H1 (cell line): ENCODE data around the gene GDPD5. TPM values are rescaled to one million over a fixed set of nuclear protein-coding genes. Genes with fewer than 3 reads are reported as not detected.

ENCODE experiments used
- CTCF ChIA-PET: fragments of 300-600 bp; sonication (Branson Sonifier 250); formaldehyde crosslinking; loops from one replicate; lab custom pipeline; 2021; ENCODE audit not compliant: partially characterized antibody; lab: Charles Lee
- POLR2A ChIA-PET: fragments of 300-600 bp; sonication (Branson Sonifier 250); formaldehyde crosslinking; loops from one replicate; lab custom pipeline; 2021; ENCODE audit warnings: inconsistent platforms; ENCODE audit not compliant: partially characterized antibody; lab: Charles Lee
- DNase-seq, 2 experiments: peaks; one replicate each; pipeline versions ENCODE4 v3.0.0 to v3.0.0-alpha.2; 2010 to 2022; ENCODE audit warnings: low spot score in 2 of 2, low read depth in 1 of 2, mixed read lengths in 1 of 2
- FAIRE-seq: peaks from 2 replicates; lab custom pipeline; 2011; peaks lifted over from hg19 to GRCh38; lab: Jason Lieb, UNC
- H2AFZ ChIP-seq: 2 replicates; pipeline ENCODE4 v1.8.1; 2012; ENCODE audit warnings: low read length, inconsistent platforms
- H2AK5ac ChIP-seq: 2 replicates; pipeline ENCODE4 v1.6.1; 2013; ENCODE audit warnings: low read depth, low read length
- H2BK120ac ChIP-seq: replicated peaks from 2 replicates; pipeline ENCODE3; 2013; ENCODE audit warnings: low read depth, low read length, inconsistent platforms
- H2BK12ac ChIP-seq: 2 replicates; pipeline ENCODE4 v1.6.1; 2013; ENCODE audit warnings: low read depth, low read length
- H2BK15ac ChIP-seq: 2 replicates; pipeline ENCODE4 v1.6.1; 2013; ENCODE audit warnings: low read length
- H2BK20ac ChIP-seq: 2 replicates; pipeline ENCODE4 v1.6.1; 2013; ENCODE audit warnings: low read length
- H2BK5ac ChIP-seq: 2 replicates; pipeline ENCODE4 v1.6.1; 2013; ENCODE audit warnings: low read depth, low read length
- H3K14ac ChIP-seq: 2 replicates; pipeline ENCODE4 v1.6.1; 2013; ENCODE audit warnings: inconsistent platforms; ENCODE audit not compliant: insufficient read length
- H3K18ac ChIP-seq: 2 replicates; pipeline ENCODE4 v1.6.1; 2013; ENCODE audit warnings: low read length; ENCODE audit errors: extremely low read depth
- H3K23ac ChIP-seq: 2 replicates; pipeline ENCODE4 v1.6.1; 2013; ENCODE audit warnings: inconsistent platforms; ENCODE audit not compliant: insufficient read length
- H3K23me2 ChIP-seq: 2 replicates; pipeline ENCODE4 v1.6.1; 2013; ENCODE audit warnings: low read depth, low read length
- H3K27ac ChIP-seq: 2 replicates; pipeline ENCODE4 v1.6.1; 2011; ENCODE audit warnings: low read depth, low read length, inconsistent platforms
- H3K27me3 ChIP-seq, 4 experiments: replicated peaks in 1 of 4; 1 replicate in 1 of 4; 2 replicates in 3 of 4; pipeline versions ENCODE4 v1.6.1 to v1.8.1; 2011 to 2013; ENCODE audit warnings: low read length in 3 of 4, mild to moderate bottlenecking in 3 of 4, inconsistent platforms in 2 of 4, mixed read lengths in 2 of 4, moderate library complexity in 1 of 4; ENCODE audit not compliant: control insufficient read depth in 3 of 4, insufficient read depth in 3 of 4; ENCODE audit errors: extremely low read depth in 1 of 4
- H3K36me3 ChIP-seq, 4 experiments: 2 replicates each; pipeline versions ENCODE4 v1.6.1 to v1.8.1; 2011 to 2013; ENCODE audit warnings: mild to moderate bottlenecking in 4 of 4, low read length in 3 of 4, moderate library complexity in 2 of 4, control low read depth in 1 of 4, inconsistent platforms in 1 of 4; ENCODE audit not compliant: insufficient read depth in 4 of 4, control insufficient read depth in 2 of 4
- H3K4ac ChIP-seq: replicated peaks from 2 replicates; pipeline ENCODE3; 2013; ENCODE audit warnings: low read length, low read depth, mixed read lengths, inconsistent platforms; ENCODE audit not compliant: insufficient read length
- H3K4me1 ChIP-seq, 4 experiments: replicated peaks in 1 of 4; 1 replicate in 1 of 4; 2 replicates in 3 of 4; pipeline versions ENCODE4 v1.6.1 to v1.8.1; 2011 to 2013; ENCODE audit warnings: low read length in 3 of 4, inconsistent platforms in 2 of 4, mixed read lengths in 1 of 4; ENCODE audit not compliant: insufficient read depth in 4 of 4, control insufficient read depth in 3 of 4
- H3K4me2 ChIP-seq, 2 experiments: 2 replicates each; pipeline versions ENCODE4 v1.6.1 to v1.8.1; 2011 to 2013; ENCODE audit warnings: low read depth in 2 of 2, low read length in 2 of 2, control low read depth in 1 of 2, inconsistent platforms in 1 of 2, mild to moderate bottlenecking in 1 of 2; ENCODE audit not compliant: insufficient read depth in 1 of 2
- H3K4me3 ChIP-seq, 4 experiments: fragments of 200-600, 300-600 bp in 1 of 4; sonication (generic), shearing (Covaris generic), sonication (Bioruptor Twin) in 1 of 4; 2 replicates each; pipeline versions ENCODE4 v1.5.1 to v1.8.1; 2011 to 2016; ENCODE audit warnings: low read length in 4 of 4, low read depth in 3 of 4, control low read depth in 2 of 4, inconsistent platforms in 2 of 4, mild to moderate bottlenecking in 2 of 4, mixed read lengths in 1 of 4, moderate library complexity in 1 of 4; ENCODE audit not compliant: insufficient read depth in 2 of 4; ENCODE audit errors: extremely low read depth in 1 of 4
- H3K56ac ChIP-seq: replicated peaks from 2 replicates; pipeline ENCODE3; 2013; ENCODE audit warnings: low read depth, mild to moderate bottlenecking, mixed read lengths, low read length, inconsistent platforms; ENCODE audit not compliant: insufficient read length
- H3K79me1 ChIP-seq: 2 replicates; pipeline ENCODE4 v1.6.1; 2013; ENCODE audit warnings: low read depth, low read length, control low read depth
- H3K79me2 ChIP-seq, 2 experiments: 2 replicates each; pipeline versions ENCODE4 v1.6.1 to v1.8.1; 2012 to 2013; ENCODE audit warnings: low read length in 2 of 2, mild to moderate bottlenecking in 2 of 2, inconsistent platforms in 1 of 2; ENCODE audit not compliant: insufficient read depth in 2 of 2, control insufficient read depth in 1 of 2
- H3K9ac ChIP-seq, 4 experiments: replicated peaks in 1 of 4; 1 replicate in 1 of 4; 2 replicates in 3 of 4; pipeline versions ENCODE4 v1.6.1 to v1.8.1; 2011 to 2013; ENCODE audit warnings: low read depth in 3 of 4, low read length in 3 of 4, control low read depth in 2 of 4, mild to moderate bottlenecking in 2 of 4, moderate library complexity in 2 of 4, inconsistent platforms in 1 of 4; ENCODE audit errors: extremely low read depth in 1 of 4
- H3K9me3 ChIP-seq, 2 experiments: 2 replicates each; pipeline versions ENCODE4 v1.6.1 to v1.8.1; 2012 to 2013; ENCODE audit warnings: mild to moderate bottlenecking in 2 of 2, moderate library complexity in 2 of 2, control low read depth in 1 of 2, inconsistent platforms in 1 of 2, low read depth in 1 of 2, low read length in 1 of 2, mixed read lengths in 1 of 2; ENCODE audit not compliant: insufficient read depth in 2 of 2
- H4K20me1 ChIP-seq, 2 experiments: replicated peaks in 1 of 2; 2 replicates each; pipeline versions ENCODE3 to v1.8.1; 2011 to 2013; ENCODE audit warnings: inconsistent platforms in 2 of 2, low read length in 2 of 2, mild to moderate bottlenecking in 1 of 2; ENCODE audit not compliant: insufficient read depth in 2 of 2, control insufficient read depth in 1 of 2
- H4K5ac ChIP-seq: 2 replicates; pipeline ENCODE4 v1.6.1; 2013; ENCODE audit warnings: low read length, low read depth, mixed read lengths, inconsistent platforms; ENCODE audit not compliant: insufficient read length
- H4K8ac ChIP-seq: 2 replicates; pipeline ENCODE4 v1.8.0; 2013; ENCODE audit warnings: mild to moderate bottlenecking, moderate library complexity, low read length, inconsistent platforms; ENCODE audit not compliant: insufficient read depth; ENCODE audit errors: extremely low read depth
- H4K91ac ChIP-seq: replicated peaks from 2 replicates; pipeline ENCODE3; 2013; ENCODE audit warnings: low read length, mixed read lengths, inconsistent platforms; ENCODE audit not compliant: insufficient read length
- EGR1 ChIP-seq: IDR thresholded peaks from 2 replicates; pipeline ENCODE4 v1.6.1; 2011; ENCODE audit warnings: low read depth, low read length, borderline replicate concordance
- EZH2 ChIP-seq: fragments of 200-600 bp; sonication (generic); IDR thresholded peaks from 2 replicates; pipeline ENCODE4 v1.7.1; 2012; ENCODE audit warnings: low read depth, mild to moderate bottlenecking, moderate library complexity, low read length, inconsistent platforms; ENCODE audit not compliant: severe bottlenecking
- GTF2F1 ChIP-seq: IDR thresholded peaks from 2 replicates; pipeline ENCODE4 v1.6.1; 2012; ENCODE audit warnings: low read depth, low read length, improper control_type of control experiment, borderline replicate concordance
- HDAC2 ChIP-seq, 2 experiments: fragments of 300-600 bp in 1 of 2; sonication (generic) in 1 of 2; IDR thresholded peaks; 2 replicates each; pipeline ENCODE4 v1.6.1; 2011 to 2012; ENCODE audit warnings: low read depth in 2 of 2, low read length in 2 of 2, mild to moderate bottlenecking in 2 of 2, moderate library complexity in 2 of 2, borderline replicate concordance in 1 of 2, inconsistent platforms in 1 of 2
- HDAC6 ChIP-seq: IDR thresholded peaks from one replicate; pipeline ENCODE4 v1.7.1; 2012; ENCODE audit warnings: low read depth, mild to moderate bottlenecking, inconsistent platforms, low read length, moderate library complexity
- POLR2AphosphoS5 ChIP-seq: IDR thresholded peaks from 2 replicates; pipeline ENCODE4 v1.6.1; 2011; ENCODE audit warnings: low read depth, low read length
- RFX5 ChIP-seq: IDR thresholded peaks from 2 replicates; pipeline ENCODE4 v1.6.1; 2011; ENCODE audit warnings: low read depth, low read length, improper control_type of control experiment, borderline replicate concordance
- RNF2 ChIP-seq: fragments of 200-900, 300-1000 bp; sonication (generic); IDR thresholded peaks from 2 replicates; pipeline ENCODE4 v1.7.1; 2016; ENCODE audit warnings: borderline replicate concordance, low read depth, mild to moderate bottlenecking, antibody characterized with exemption, low read length; ENCODE audit not compliant: poor library complexity, severe bottlenecking; ENCODE audit errors: missing control alignments
- SP4 ChIP-seq: IDR thresholded peaks from 2 replicates; pipeline ENCODE4 v1.6.1; 2012; ENCODE audit warnings: low read length, inconsistent platforms
- SRF ChIP-seq: IDR thresholded peaks from 2 replicates; pipeline ENCODE4 v1.6.1; 2011; ENCODE audit warnings: mild to moderate bottlenecking, low read depth, low read length, moderate library complexity
- TCF12 ChIP-seq: IDR thresholded peaks from 2 replicates; pipeline ENCODE4 v1.6.1; 2011; ENCODE audit warnings: low read depth, mild to moderate bottlenecking, low read length
- YY1 ChIP-seq: IDR thresholded peaks from 2 replicates; pipeline ENCODE4 v1.6.1; 2011; ENCODE audit warnings: low read depth, mild to moderate bottlenecking, low read length
- WGBS, 2 experiments: shearing (Covaris generic) in 1 of 2; methylation state at CpG; one replicate each; pipeline versions ENCODE4 v1.1.6 to v1.1.7; 2013 to 2015; ENCODE audit warnings: low lambda C conversion rate in 2 of 2, mixed read lengths in 2 of 2, inconsistent platforms in 1 of 2, low coverage in 1 of 2, missing lambda C conversion rate in 1 of 2; ENCODE audit not compliant: insufficient replicate concordance in 2 of 2, insufficient coverage in 1 of 2, insufficient read length in 1 of 2; ENCODE audit errors: extremely low coverage in 1 of 2, missing lambda C conversion rate in 1 of 2; 5-methylcytosine and 5-hydroxymethylcytosine counted together
- polyA plus RNA-seq, 7 experiments: library from polyadenylated mRNA; depleted of rRNA in 3 of 7; stranded (reverse) in 5 of 7; unstranded in 2 of 7; fragments of >200 nt in 5 of 7; fragments of 200-250 nt in 2 of 7; gene quantifications; 1 replicate in 5 of 7; 2 replicates in 1 of 7; 4 replicates in 1 of 7; pipeline versions ENCODE4 v1.2.1 to v1.2.3, GENCODE V29; 2011 to 2013; ENCODE audit warnings: missing spikeins in 2 of 7, mixed read lengths in 2 of 7
- total RNA-seq: library from RNA; stranded (reverse); fragmentation: NEBNext Ultra II Directional; extraction: Animal tissue kit (Norgen Biotek cat#: 25700); gene quantifications from 2 replicates; pipeline ENCODE4 v1.2.1, GENCODE V29; 2021
- TF ChIP-seq, protein P1 (sequence below): IDR thresholded peaks from 2 replicates; pipeline ENCODE4 v1.6.1; 2012; ENCODE audit warnings: inconsistent platforms

Gene GDPD5
- total and polyA plus RNA-seq, 2 of the 8 experiments (the other 6 are each of a cell fraction or from before 2014, with no cell fraction given) = 7.8 to 8.6 TPM

DNA sequence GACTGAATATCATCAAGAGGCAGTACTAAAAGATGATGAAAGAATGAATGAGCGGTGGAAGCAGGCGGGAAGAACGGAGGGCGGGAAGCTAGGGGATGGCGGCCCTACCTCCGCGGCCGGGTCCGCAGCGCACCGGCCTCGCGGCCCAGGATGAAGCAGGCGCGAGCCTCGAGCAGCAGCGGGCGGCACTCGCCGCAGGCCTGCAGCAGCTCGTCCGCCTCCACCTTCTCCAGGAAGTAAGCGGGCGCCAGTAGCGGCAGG lies 96.2 kb downstream of the GDPD5 start:
- H2BK120ac ChIP-seq = no peak overlapping the region
- peaks cover 0 to 17% (median 0%) of the 10 kb centered on the region in 4 experiments; a peak in 3 of 8 replicates for H3K36me3 ChIP-seq
- H4K8ac ChIP-seq = no peak overlapping the region
- peaks cover 8% of the 10 kb centered on the region; the same call in 1 of the 2 replicates for H3K23me2 ChIP-seq
- H4K91ac ChIP-seq = no peak overlapping the region
- H2BK5ac ChIP-seq = no peak overlapping the region
- ChIA-PET POLR2A (interaction anchor here (0.8 to 27.9 kb wide), 4 partner anchors 9 to 168 kb away, joined by 3 to 570 read pairs (median 12); partner anchors contain the start of gene RPS3), CTCF (interaction anchor here (0.7 to 18.5 kb wide), 7 partner anchors 14 to 130 kb away, joined by 3 to 201 read pairs (median 4); partner anchors contain the start of gene GDPD5)
- no peak overlapping the region for H3K23ac ChIP-seq
- no peak overlapping the region for H2AFZ ChIP-seq
- no peak for DNase-seq
- no peak for FAIRE-seq
- H3K27me3 ChIP-seq = peaks cover 47 to 72% (median 62%) of the 10 kb centered on the region in 4 experiments
- peaks cover 3 to 5% of the 10 kb centered on the region in 2 experiments for H4K20me1 ChIP-seq
- H3K9ac ChIP-seq = no peak overlapping the region
- peak overlapping the region; percentile 48 to 60; a peak in 3 of 4 replicates for H3K4me2 ChIP-seq
- peaks cover 9 to 19% of the 10 kb centered on the region in 2 experiments; a peak in 3 of 4 replicates for H3K9me3 ChIP-seq
- H2BK15ac ChIP-seq = no peak overlapping the region
- no peak overlapping the region for H2BK20ac ChIP-seq
- H3K4ac ChIP-seq = no peak overlapping the region
- peaks cover 0 to 25% (median 15%) of the 10 kb centered on the region in 4 experiments; a peak in 6 of 7 replicates for H3K4me1 ChIP-seq
- H3K14ac ChIP-seq = no peak overlapping the region
- no peaks in the 10 kb centered on the region for H3K79me1 ChIP-seq
- H3K79me2 ChIP-seq = no peaks in the 10 kb centered on the region
- WGBS, 2 experiments = 43% methylated on average over 7 of the region's 25 CpGs; no CpG with 5 or more reads in 1 of the 2 experiments
- no peak overlapping the region for H4K5ac ChIP-seq
- H3K56ac ChIP-seq = no peak overlapping the region
- peak overlapping the region in 1 of 4 experiments; percentile 27; a peak in 3 of 8 replicates for H3K4me3 ChIP-seq
- no peak overlapping the region for H2BK12ac ChIP-seq
- H2AK5ac ChIP-seq = no peak overlapping the region
- peak overlapping the region; percentile 57; the same call in 1 of the 2 replicates for H3K18ac ChIP-seq
- H3K27ac ChIP-seq = no peak overlapping the region
- TF ChIP-seq EZH2 = no peak
- TF ChIP-seq EGR1 = peak; percentile 7; the same call in 1 of the 2 replicates
- TF ChIP-seq, protein P1, sequence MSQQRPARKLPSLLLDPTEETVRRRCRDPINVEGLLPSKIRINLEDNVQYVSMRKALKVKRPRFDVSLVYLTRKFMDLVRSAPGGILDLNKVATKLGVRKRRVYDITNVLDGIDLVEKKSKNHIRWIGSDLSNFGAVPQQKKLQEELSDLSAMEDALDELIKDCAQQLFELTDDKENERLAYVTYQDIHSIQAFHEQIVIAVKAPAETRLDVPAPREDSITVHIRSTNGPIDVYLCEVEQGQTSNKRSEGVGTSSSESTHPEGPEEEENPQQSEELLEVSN = peak; percentile 99
- no peak for TF ChIP-seq HDAC6
- no peak for TF ChIP-seq SRF
- peak in 1 of 2 experiments; percentile 90; a peak in 2 of 4 replicates for TF ChIP-seq HDAC2 (IDR thresholded peaks at IDR 0.05; ENCODE audit: borderline replicate concordance in 1 of 2, low read depth in 2 of 2, low read length in 2 of 2)
- peak; percentile 79 for TF ChIP-seq RNF2
- no peak for TF ChIP-seq RFX5
- TF ChIP-seq POLR2AphosphoS5 = no peak
- no peak for TF ChIP-seq TCF12
- no peak for TF ChIP-seq GTF2F1
- TF ChIP-seq SP4 = no peak
- no peak for TF ChIP-seq YY1
